Thyroid gland (tissue), 4 donors: ENCODE measurements around the gene C10orf95.

Source experiments
- POLR2A ChIP-seq, 2 donors: fragments of 450-650 bp; IDR thresholded peaks; one replicate each; pipeline ENCODE4 v1.6.1; 2017; ENCODE audit warnings: antibody characterized with exemption in 2 of 2, mild to moderate bottlenecking in 2 of 2, moderate library complexity in 1 of 2
- TF ChIP-seq, protein P1 (sequence below), 6 experiments: fragments of 200-600 bp in 3 of 6; fragments of 450-650 bp in 3 of 6; sonication (generic) in 3 of 6; IDR thresholded peaks; one replicate each; pipeline ENCODE4 v1.5.1; 2016 to 2019; ENCODE audit warnings: antibody characterized with exemption in 6 of 6, mild to moderate bottlenecking in 2 of 6, inconsistent platforms in 1 of 6, moderate library complexity in 1 of 6

GRCh38 chr10:102412293-102412692 lies 39.0 kb downstream of the C10orf95 start:
- TF ChIP-seq POLR2A (IDR thresholded peaks at IDR 0.05) = no peak
- TF ChIP-seq, protein P1, sequence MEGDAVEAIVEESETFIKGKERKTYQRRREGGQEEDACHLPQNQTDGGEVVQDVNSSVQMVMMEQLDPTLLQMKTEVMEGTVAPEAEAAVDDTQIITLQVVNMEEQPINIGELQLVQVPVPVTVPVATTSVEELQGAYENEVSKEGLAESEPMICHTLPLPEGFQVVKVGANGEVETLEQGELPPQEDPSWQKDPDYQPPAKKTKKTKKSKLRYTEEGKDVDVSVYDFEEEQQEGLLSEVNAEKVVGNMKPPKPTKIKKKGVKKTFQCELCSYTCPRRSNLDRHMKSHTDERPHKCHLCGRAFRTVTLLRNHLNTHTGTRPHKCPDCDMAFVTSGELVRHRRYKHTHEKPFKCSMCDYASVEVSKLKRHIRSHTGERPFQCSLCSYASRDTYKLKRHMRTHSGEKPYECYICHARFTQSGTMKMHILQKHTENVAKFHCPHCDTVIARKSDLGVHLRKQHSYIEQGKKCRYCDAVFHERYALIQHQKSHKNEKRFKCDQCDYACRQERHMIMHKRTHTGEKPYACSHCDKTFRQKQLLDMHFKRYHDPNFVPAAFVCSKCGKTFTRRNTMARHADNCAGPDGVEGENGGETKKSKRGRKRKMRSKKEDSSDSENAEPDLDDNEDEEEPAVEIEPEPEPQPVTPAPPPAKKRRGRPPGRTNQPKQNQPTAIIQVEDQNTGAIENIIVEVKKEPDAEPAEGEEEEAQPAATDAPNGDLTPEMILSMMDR (IDR thresholded peaks at IDR 0.05) = no peak
